ENCODE measurements around the gene CNIH2.
A peak's percentile ranks its signal among the peaks of the same experiment; 100 is the strongest.
"Not testable (repeated sequence)": the region's sequence is repeated elsewhere in the genome, so short reads cannot be mapped to it uniquely, and the experiment has no call there.

The CNIH2 gene

GRCh38 chr11:66309475-66309874, 31.5 kb downstream of the CNIH2 start:
- H3K36me3 ChIP-seq (ENCODE audit: control insufficient read depth in 1 of 2, insufficient read depth in 2 of 2, low read length in 2 of 2), result no peaks in the 10 kb centered on the region
- no peak overlapping the region for H2AK5ac ChIP-seq (ENCODE audit: low read length)
- H3K4me1 ChIP-seq (ENCODE audit: control insufficient read depth in 1 of 2, insufficient read depth in 2 of 2, low read length in 2 of 2), result peaks cover 16 to 18% of the 10 kb centered on the region in 2 experiments
- H3K9me3 ChIP-seq (ENCODE audit: insufficient read depth, low read depth, low read length), result no peaks in the 10 kb centered on the region
- H2BK12ac ChIP-seq (ENCODE audit: low read length), result no peak overlapping the region
- no peak overlapping the region for H2AFZ ChIP-seq (ENCODE audit: insufficient read depth, low read length, poor library complexity)
- no peak overlapping the region for H4K8ac ChIP-seq (ENCODE audit: low read depth, low read length)
- H3K9ac ChIP-seq (ENCODE audit: low read length), result no peak overlapping the region
- DNase-seq, result no peak
- H2BK5ac ChIP-seq (ENCODE audit: low read depth, low read length, poor library complexity), result no peak overlapping the region
- no peak overlapping the region for H4K91ac ChIP-seq (ENCODE audit: low read depth, low read length)
- H3K23ac ChIP-seq (ENCODE audit: low read length), result no peak overlapping the region
- H2BK120ac ChIP-seq (ENCODE audit: insufficient read depth, low read length, poor library complexity), result no peak overlapping the region
- H3K14ac ChIP-seq (ENCODE audit: low read length), result no peak overlapping the region
- whole genome bisulfite sequencing (ENCODE audit: extremely low coverage, insufficient coverage, insufficient read length), result no CpG with 5 or more reads among the region's 3 CpGs
- H3K18ac ChIP-seq (ENCODE audit: low read length), result no peak overlapping the region
- H3K27ac ChIP-seq (ENCODE audit: low read depth, low read length), result no peak overlapping the region
- H4K12ac ChIP-seq (ENCODE audit: low read depth, low read length), result no peak overlapping the region
- no peak overlapping the region for H3K4ac ChIP-seq (ENCODE audit: low read depth, low read length)
- H3K79me1 ChIP-seq (ENCODE audit: low read length), result peaks cover 14% of the 10 kb centered on the region
- H3K4me2 ChIP-seq (ENCODE audit: low read length), result no peak overlapping the region
- no peaks in the 10 kb centered on the region for H3K79me2 ChIP-seq (ENCODE audit: control insufficient read depth, insufficient read depth, low read length, poor library complexity)
- H3K27me3 ChIP-seq (ENCODE audit: insufficient read depth, low read length), result peaks cover 3% of the 10 kb centered on the region
- no peak overlapping the region for H3K4me3 ChIP-seq (ENCODE audit: low read depth, low read length)

- Histone ChIP-seq H3K4me2 (ENCODE audit: low read length) (no peak overlapping the region), H3K9me3 (ENCODE audit: insufficient read depth, low read depth, low read length) (peaks cover 2% of the 10 kb centered on the region), H3K18ac (ENCODE audit: low read length) (no peak overlapping the region), H2AFZ (ENCODE audit: insufficient read depth, low read length, poor library complexity) (no peak overlapping the region), H3K9ac (ENCODE audit: low read length) (no peak overlapping the region), H3K4me1 (ENCODE audit: control insufficient read depth in 1 of 2, insufficient read depth in 2 of 2, low read length in 2 of 2) (peaks cover 21% of the 10 kb centered on the region in 2 experiments), H3K4ac (ENCODE audit: low read depth, low read length) (no peak overlapping the region), H2BK5ac (ENCODE audit: low read depth, low read length, poor library complexity) (no peak overlapping the region), H2BK120ac (ENCODE audit: insufficient read depth, low read length, poor library complexity) (no peak overlapping the region), H3K4me3 (ENCODE audit: low read depth, low read length) (no peak overlapping the region), H4K12ac (ENCODE audit: low read depth, low read length) (no peak overlapping the region), H3K36me3 (ENCODE audit: control insufficient read depth in 1 of 2, insufficient read depth in 2 of 2, low read length in 2 of 2) (no peaks in the 10 kb centered on the region), H2BK12ac (ENCODE audit: low read length) (no peak overlapping the region), H4K91ac (ENCODE audit: low read depth, low read length) (no peak overlapping the region), H3K27ac (ENCODE audit: low read depth, low read length) (no peak overlapping the region), H3K79me1 (ENCODE audit: low read length) (peaks cover 16% of the 10 kb centered on the region), H4K8ac (ENCODE audit: low read depth, low read length) (no peak overlapping the region), H3K23ac (ENCODE audit: low read length) (no peak overlapping the region), H3K27me3 (ENCODE audit: insufficient read depth, low read length) (no peaks in the 10 kb centered on the region), H2AK5ac (ENCODE audit: low read length) (no peak overlapping the region), H3K14ac (ENCODE audit: low read length) (no peak overlapping the region), H3K79me2 (ENCODE audit: control insufficient read depth, insufficient read depth, low read length, poor library complexity) (no peaks in the 10 kb centered on the region)
- DNase-seq, result no peak
- WGBS (ENCODE audit: extremely low coverage, insufficient coverage, insufficient read length), result no CpG with 5 or more reads among the region's 8 CpGs
Measured at GRCh38 chr11:66310324-66310723, 32.3 kb downstream of the CNIH2 start.

GRCh38 chr11:66310803-66311440, 32.9 kb downstream of the CNIH2 start:
- H3K4me3 ChIP-seq (ENCODE audit: low read depth, low read length); H2BK5ac ChIP-seq (ENCODE audit: low read depth, low read length, poor library complexity); H4K91ac ChIP-seq (ENCODE audit: low read depth, low read length); H2BK120ac ChIP-seq (ENCODE audit: insufficient read depth, low read length, poor library complexity); H4K12ac ChIP-seq (ENCODE audit: low read depth, low read length); H3K79me2 ChIP-seq (ENCODE audit: control insufficient read depth, insufficient read depth, low read length, poor library complexity); H3K4ac ChIP-seq (ENCODE audit: low read depth, low read length); H3K23ac ChIP-seq (ENCODE audit: low read length); H3K18ac ChIP-seq (ENCODE audit: low read length); H3K14ac ChIP-seq (ENCODE audit: low read length); H2BK12ac ChIP-seq (ENCODE audit: low read length); H2AK5ac ChIP-seq (ENCODE audit: low read length); H3K36me3 ChIP-seq (ENCODE audit: control insufficient read depth in 1 of 2, insufficient read depth in 2 of 2, low read length in 2 of 2); H2AFZ ChIP-seq (ENCODE audit: insufficient read depth, low read length, poor library complexity); DNase-seq; H4K8ac ChIP-seq (ENCODE audit: low read depth, low read length); H3K27me3 ChIP-seq (ENCODE audit: insufficient read depth, low read length); H3K9me3 ChIP-seq (ENCODE audit: insufficient read depth, low read depth, low read length); H3K9ac ChIP-seq (ENCODE audit: low read length): not testable (repeated sequence)
- peaks cover 16% of the 10 kb centered on the region for H3K79me1 ChIP-seq (ENCODE audit: low read length)
- peak overlapping the region; percentile 7 for H3K4me2 ChIP-seq (ENCODE audit: low read length)
- H3K27ac ChIP-seq (ENCODE audit: low read depth, low read length), result peak overlapping the region; percentile 11
- WGBS (ENCODE audit: extremely low coverage, insufficient coverage, insufficient read length), result no CpG with 5 or more reads among the region's 18 CpGs
- H3K4me1 ChIP-seq (ENCODE audit: control insufficient read depth in 1 of 2, insufficient read depth in 2 of 2, low read length in 2 of 2), result peaks cover 22 to 23% of the 10 kb centered on the region in 2 experiments

GRCh38 chr11:66311470-66311964, 33.5 kb downstream of the CNIH2 start:
- no peak overlapping the region for H2BK12ac ChIP-seq (ENCODE audit: low read length)
- H2AK5ac ChIP-seq (ENCODE audit: low read length), result no peak overlapping the region
- H2BK5ac ChIP-seq (ENCODE audit: low read depth, low read length, poor library complexity), result no peak overlapping the region
- no peak overlapping the region for H3K18ac ChIP-seq (ENCODE audit: low read length)
- H3K23ac ChIP-seq (ENCODE audit: low read length), result no peak overlapping the region
- no peak overlapping the region for H3K9ac ChIP-seq (ENCODE audit: low read length)
- peak overlapping the region; percentile 26 for H2BK120ac ChIP-seq (ENCODE audit: insufficient read depth, low read length, poor library complexity)
- H2AFZ ChIP-seq (ENCODE audit: insufficient read depth, low read length, poor library complexity), result no peak overlapping the region
- H3K4me2 ChIP-seq (ENCODE audit: low read length), result peak overlapping the region; percentile 76
- H4K8ac ChIP-seq (ENCODE audit: low read depth, low read length), result no peak overlapping the region
- no peak overlapping the region for H3K4me3 ChIP-seq (ENCODE audit: low read depth, low read length)
- H3K9me3 ChIP-seq (ENCODE audit: insufficient read depth, low read depth, low read length), result peaks cover 5% of the 10 kb centered on the region
- H3K27ac ChIP-seq (ENCODE audit: low read depth, low read length), result peak overlapping the region; percentile 54
- no peak overlapping the region for H4K91ac ChIP-seq (ENCODE audit: low read depth, low read length)
- no CpG with 5 or more reads among the region's 26 CpGs for WGBS (ENCODE audit: extremely low coverage, insufficient coverage, insufficient read length)
- no peaks in the 10 kb centered on the region for H3K79me2 ChIP-seq (ENCODE audit: control insufficient read depth, insufficient read depth, low read length, poor library complexity)
- peaks cover 16% of the 10 kb centered on the region for H3K79me1 ChIP-seq (ENCODE audit: low read length)
- peaks cover 23 to 28% of the 10 kb centered on the region in 2 experiments for H3K4me1 ChIP-seq (ENCODE audit: control insufficient read depth in 1 of 2, insufficient read depth in 2 of 2, low read length in 2 of 2)
- no peak for DNase-seq
- no peak overlapping the region for H3K4ac ChIP-seq (ENCODE audit: low read depth, low read length)
- no peak overlapping the region for H4K12ac ChIP-seq (ENCODE audit: low read depth, low read length)
- no peaks in the 10 kb centered on the region for H3K27me3 ChIP-seq (ENCODE audit: insufficient read depth, low read length)
- H3K14ac ChIP-seq (ENCODE audit: low read length), result no peak overlapping the region
- H3K36me3 ChIP-seq (ENCODE audit: control insufficient read depth in 1 of 2, insufficient read depth in 2 of 2, low read length in 2 of 2), result no peaks in the 10 kb centered on the region

Measured in trophoblast cell (in vitro differentiated cells and primary cell).